Spleen (tissue), 7 donors: Measurements from ENCODE around the gene RIPOR1.

Experiments
- CTCF ChIP-seq, 11 experiments: fragments of 200-600 bp in 7 of 11; fragments of 450-650 bp in 4 of 11; sonication (generic) in 4 of 11; IDR thresholded peaks in 8 of 11; conservative IDR thresholded peaks in 3 of 11; 1 replicate in 7 of 11; 2 replicates in 4 of 11; pipeline versions ENCODE4 v1.4.0 to v1.8.0; 2016 to 2021; ENCODE audit warnings: antibody characterized with exemption in 11 of 11, inconsistent platforms in 4 of 11, mild to moderate bottlenecking in 1 of 11
- POLR2A ChIP-seq, 3 donors: fragments of 450-650 bp; IDR thresholded peaks; one replicate each; pipeline ENCODE4 v1.5.1; 2017; ENCODE audit warnings: antibody characterized with exemption in 3 of 3, mild to moderate bottlenecking in 1 of 3
- POLR2AphosphoS5 ChIP-seq, 3 donors: sonication (generic); formaldehyde crosslinking; IDR thresholded peaks; one replicate each; pipeline ENCODE4 v1.5.1; 2017; ENCODE audit warnings: antibody characterized with exemption in 3 of 3
- donor health status: DM: no; HTN: no; CAD: no; lungs with moderate emphysema.
- donor health status: DM: no; HTN: no; CAD: no.
- donor health status: DM: no; HTN: no; CAD: no.

- TF ChIP-seq CTCF (IDR thresholded peaks at IDR 0.05 in 8 of 11, conservative IDR thresholded peaks at IDR 0.05 in 3 of 11) (no peak), POLR2A (IDR thresholded peaks at IDR 0.05) (no peak), POLR2AphosphoS5 (IDR thresholded peaks at IDR 0.05) (no peak)
Measured at GRCh38 chr16:67594256-67594915, 65.8 kb downstream of the RIPOR1 start.
